Measurements from ENCODE around the gene INO80B.
"Not testable (repeated sequence)": the region's sequence is repeated elsewhere in the genome, so short reads cannot be mapped to it uniquely, and the experiment has no call there.

Gene INO80B

DNA sequence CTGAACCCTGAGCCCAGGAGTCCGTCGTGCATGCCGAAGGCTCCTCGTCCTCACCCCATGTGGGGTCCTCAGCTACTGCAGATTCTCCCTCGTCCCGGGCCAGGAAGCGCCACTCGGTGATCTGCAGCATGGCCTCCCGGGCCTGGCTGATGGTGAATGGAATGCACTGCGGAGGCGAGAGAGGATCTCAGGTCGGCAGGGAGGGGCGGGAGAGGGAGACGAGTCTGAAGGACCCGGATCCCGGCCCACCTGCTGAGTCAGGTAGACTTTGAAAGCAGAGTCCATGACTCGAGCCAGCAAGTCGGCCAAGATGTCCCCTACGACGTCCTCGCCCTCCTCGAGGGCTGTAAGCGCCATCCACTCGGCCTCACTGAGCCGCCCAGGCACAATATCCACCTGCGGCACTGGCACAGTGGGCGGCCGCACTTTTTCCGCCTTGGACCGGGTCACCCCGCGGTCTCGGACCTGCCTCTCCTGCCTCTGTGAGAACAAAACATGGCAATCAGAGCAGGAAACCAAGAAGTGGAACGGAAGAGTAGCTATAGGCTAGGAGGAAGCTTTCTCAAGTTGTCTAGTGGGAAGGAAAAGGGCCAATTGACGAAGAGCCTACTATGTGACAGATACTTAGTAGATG is 39.0 kb upstream of the INO80B start:
- TF ChIP-seq, protein P1, sequence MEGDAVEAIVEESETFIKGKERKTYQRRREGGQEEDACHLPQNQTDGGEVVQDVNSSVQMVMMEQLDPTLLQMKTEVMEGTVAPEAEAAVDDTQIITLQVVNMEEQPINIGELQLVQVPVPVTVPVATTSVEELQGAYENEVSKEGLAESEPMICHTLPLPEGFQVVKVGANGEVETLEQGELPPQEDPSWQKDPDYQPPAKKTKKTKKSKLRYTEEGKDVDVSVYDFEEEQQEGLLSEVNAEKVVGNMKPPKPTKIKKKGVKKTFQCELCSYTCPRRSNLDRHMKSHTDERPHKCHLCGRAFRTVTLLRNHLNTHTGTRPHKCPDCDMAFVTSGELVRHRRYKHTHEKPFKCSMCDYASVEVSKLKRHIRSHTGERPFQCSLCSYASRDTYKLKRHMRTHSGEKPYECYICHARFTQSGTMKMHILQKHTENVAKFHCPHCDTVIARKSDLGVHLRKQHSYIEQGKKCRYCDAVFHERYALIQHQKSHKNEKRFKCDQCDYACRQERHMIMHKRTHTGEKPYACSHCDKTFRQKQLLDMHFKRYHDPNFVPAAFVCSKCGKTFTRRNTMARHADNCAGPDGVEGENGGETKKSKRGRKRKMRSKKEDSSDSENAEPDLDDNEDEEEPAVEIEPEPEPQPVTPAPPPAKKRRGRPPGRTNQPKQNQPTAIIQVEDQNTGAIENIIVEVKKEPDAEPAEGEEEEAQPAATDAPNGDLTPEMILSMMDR (IDR thresholded peaks at IDR 0.05; ENCODE audit: extremely low read depth, missing control alignments) = no peak
- DNase-seq (ENCODE audit: low spot score) = no peak

DNA sequence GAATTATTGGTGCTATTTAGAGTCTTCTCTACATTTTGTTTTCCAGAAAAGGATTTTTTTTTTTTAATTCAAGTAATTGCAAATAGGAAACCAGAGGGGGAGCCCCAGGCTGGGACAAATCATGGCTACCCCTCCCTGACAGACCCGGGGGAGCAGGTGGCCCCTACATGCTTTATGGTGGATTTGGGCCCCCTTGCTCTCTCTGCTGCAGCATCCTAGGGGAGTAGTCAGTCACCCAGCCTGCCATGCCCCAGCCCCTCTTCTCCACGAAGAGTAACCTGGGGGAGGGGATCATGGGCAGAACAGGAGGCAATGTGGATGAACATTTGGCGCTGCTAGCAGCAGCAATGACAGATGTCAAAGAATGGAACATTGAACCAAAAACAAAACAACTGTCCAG is 38.1 kb upstream of the INO80B start:
- TF ChIP-seq, protein P1 (IDR thresholded peaks at IDR 0.05; ENCODE audit: extremely low read depth, missing control alignments) = no peak
- no peak for DNase-seq (ENCODE audit: low spot score)

DNA sequence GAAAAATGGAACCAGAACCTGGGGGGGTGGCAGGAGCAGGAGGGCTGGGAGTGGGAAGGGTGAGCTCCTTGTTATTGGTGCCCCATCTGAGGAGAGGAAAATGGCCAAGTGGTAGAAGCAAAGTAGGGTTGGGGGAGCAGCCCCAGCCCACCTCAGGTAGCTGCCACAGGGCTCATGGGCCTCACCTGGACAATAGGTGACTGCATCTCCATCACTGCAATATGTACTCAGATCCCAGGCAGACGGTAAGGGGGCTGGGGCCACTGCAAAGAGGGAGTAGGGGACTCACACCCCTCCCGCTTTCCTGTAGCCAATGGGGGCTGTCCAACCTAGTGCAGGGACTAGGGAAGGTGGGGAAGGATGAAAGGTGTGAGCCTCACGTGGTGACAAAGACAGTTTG is 37.7 kb upstream of the INO80B start:
- TF ChIP-seq, protein P1 (IDR thresholded peaks at IDR 0.05; ENCODE audit: extremely low read depth, missing control alignments) = no peak
- DNase-seq (ENCODE audit: low spot score) = no peak

DNA sequence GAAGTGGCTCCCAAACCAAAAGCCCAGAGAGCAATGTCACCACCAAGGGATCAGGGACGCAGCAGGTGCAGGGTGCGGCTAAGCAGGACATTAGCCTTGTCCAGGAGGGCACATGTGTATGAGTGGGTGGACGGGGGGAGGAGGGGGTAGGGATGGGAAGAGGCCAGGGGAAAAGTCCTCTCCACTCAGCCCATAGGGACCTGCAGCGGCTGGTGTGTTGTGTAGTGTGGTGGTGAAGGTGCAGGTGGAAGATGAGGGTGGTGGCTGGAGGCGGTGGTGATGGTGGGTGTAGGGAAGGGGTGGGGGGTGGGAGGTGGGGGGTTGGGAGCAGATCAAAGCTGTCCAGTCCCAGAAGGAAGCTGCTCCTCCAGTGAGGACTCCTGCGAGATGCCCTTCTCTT is 37.1 kb upstream of the INO80B start:
- TF ChIP-seq, protein P1 (IDR thresholded peaks at IDR 0.05; ENCODE audit: extremely low read depth, missing control alignments) = no peak
- DNase-seq (ENCODE audit: low spot score) = no peak

DNA sequence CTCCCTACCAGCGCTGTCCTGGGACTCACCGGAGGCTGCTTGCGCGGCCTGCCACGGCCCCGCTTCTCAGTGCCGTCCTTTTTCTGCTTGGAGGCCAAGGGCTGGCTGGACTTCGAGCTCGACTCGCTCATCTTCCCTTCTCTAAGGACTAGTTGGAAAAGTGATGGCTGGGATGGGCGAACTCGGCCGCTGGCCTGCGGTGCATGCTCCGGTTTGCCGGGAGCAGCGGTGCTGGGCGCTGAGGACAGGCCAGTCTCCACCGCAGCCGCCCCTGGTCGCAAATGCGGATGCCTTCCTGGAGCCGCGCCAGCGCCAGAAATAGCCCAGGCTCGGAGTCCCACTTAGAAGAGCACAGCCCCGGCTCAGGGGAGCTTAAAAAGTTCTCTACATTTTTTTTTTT is 36.6 kb upstream of the INO80B start:
- TF ChIP-seq, protein P1 (IDR thresholded peaks at IDR 0.05; ENCODE audit: extremely low read depth, missing control alignments) = no peak
- no peak for DNase-seq (ENCODE audit: low spot score)

DNA sequence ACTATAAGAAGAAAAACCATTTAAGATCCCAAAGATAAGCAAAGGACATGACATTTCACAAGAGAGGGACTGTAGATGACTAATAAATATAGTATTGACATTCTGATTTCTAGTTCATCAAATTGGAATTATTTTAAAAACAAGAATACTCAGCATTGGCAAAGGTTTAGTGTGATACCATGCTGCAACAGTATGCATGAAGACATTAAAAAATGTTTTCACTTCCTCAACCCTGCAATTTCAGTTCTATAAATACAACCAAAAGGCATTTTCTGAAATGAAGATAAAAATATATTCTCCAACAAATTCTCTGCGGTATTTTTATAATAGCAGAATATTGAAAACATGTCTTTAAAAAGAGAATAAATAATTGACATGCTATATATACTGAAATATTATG is 35.5 kb upstream of the INO80B start:
- no peak for DNase-seq (ENCODE audit: low spot score)
- TF ChIP-seq, protein P1 (IDR thresholded peaks at IDR 0.05; ENCODE audit: extremely low read depth, missing control alignments) = no peak

DNA sequence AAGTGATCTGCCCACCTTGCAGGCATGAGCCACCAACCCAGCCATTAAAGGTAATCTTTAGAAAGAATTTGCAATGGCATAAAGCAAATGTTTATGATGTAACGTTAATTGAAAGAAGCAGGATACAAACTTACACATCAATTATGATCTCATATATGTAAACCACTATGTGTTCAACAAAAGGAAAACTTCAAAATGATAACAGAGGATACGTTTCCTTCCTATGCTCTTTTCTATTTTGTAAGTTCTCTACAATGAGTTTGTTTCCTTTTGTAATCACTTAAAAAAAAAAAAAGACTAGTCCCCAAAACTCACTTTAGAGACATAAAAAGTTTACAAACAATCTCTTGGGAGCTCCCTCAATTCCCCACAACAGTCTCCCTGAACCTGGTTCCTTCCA is 34.9 kb upstream of the INO80B start:
- TF ChIP-seq, protein P1 (IDR thresholded peaks at IDR 0.05; ENCODE audit: extremely low read depth, missing control alignments) = no peak
- DNase-seq (ENCODE audit: low spot score) = no peak

DNA sequence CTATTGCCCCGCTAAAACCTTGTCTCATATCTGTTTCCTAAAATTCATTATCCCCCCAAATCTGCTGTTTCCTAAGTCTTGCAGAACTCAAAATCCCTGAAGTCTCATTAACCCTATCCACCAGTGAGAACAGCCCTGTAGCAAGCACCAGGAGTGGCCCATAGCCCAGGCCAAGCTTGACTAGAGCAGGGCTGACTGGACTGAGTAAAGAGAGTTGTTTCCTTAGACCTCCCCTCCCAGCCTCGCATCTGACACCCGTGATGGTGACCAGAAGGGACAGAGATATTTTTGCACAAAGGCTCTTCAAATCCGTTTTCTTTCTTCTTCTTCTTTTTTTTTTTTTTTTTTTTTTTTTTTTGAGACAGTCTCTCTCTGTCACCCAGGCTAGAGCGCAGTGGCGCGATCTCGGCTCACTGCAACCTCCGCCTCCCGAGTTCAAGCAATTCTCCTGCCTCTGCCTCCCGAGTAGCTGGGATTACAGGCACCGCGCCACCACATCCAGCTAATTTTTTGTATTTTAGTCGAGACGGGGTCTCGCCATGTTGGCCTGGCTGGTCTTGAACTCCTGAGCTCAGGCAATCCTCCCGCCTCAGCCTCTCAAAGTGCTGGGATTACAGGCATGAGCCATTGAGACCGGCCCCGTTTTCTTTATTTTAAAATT is 34.3 kb upstream of the INO80B start:
- not testable (repeated sequence) for DNase-seq (ENCODE audit: low spot score)

All from GM20000 (cell line).